Endothelial cell (in vitro differentiated cells): Measurements from ENCODE around the gene CDCP2. TPM values are rescaled to one million over a fixed set of nuclear protein-coding genes. Genes with fewer than 3 reads are reported as not detected.

Experiments
- DNase-seq: peaks from one replicate; pipeline ENCODE4 v3.0.0; 2021; ENCODE audit warnings: low spot score
- H3K27ac Mint-ChIP-seq: one replicate; pipeline ENCODE4 v1.8.0; 2021; ENCODE audit warnings: mixed read lengths, inconsistent platforms; ENCODE audit not compliant: unreplicated experiment
- H3K27me3 Mint-ChIP-seq: one replicate; pipeline ENCODE4 v1.8.0; 2021; ENCODE audit warnings: mild to moderate bottlenecking, moderate library complexity, mixed read lengths, inconsistent platforms; ENCODE audit not compliant: unreplicated experiment
- H3K36me3 Mint-ChIP-seq: one replicate; pipeline ENCODE4 v1.8.0; 2021; ENCODE audit warnings: mild to moderate bottlenecking, low read depth, mixed read lengths, inconsistent platforms; ENCODE audit not compliant: unreplicated experiment
- H3K4me1 Mint-ChIP-seq: one replicate; pipeline ENCODE4 v1.8.0; 2021; ENCODE audit warnings: mild to moderate bottlenecking, mixed read lengths, inconsistent platforms; ENCODE audit not compliant: unreplicated experiment
- H3K4me3 Mint-ChIP-seq: one replicate; pipeline ENCODE4 v1.8.0; 2021; ENCODE audit warnings: mild to moderate bottlenecking, mixed read lengths, inconsistent platforms; ENCODE audit not compliant: unreplicated experiment
- H3K9me3 Mint-ChIP-seq: one replicate; pipeline ENCODE4 v1.8.0; 2021; ENCODE audit warnings: mixed read lengths, inconsistent platforms; ENCODE audit not compliant: unreplicated experiment
- CTCF ChIP-seq: fragments of 200-600 bp; sonication (generic); IDR thresholded peaks from one replicate; pipeline ENCODE4 v1.5.0; 2021; ENCODE audit warnings: antibody characterized with exemption; ENCODE audit not compliant: unreplicated experiment
- total RNA-seq: library from RNA; stranded (reverse); fragmentation: NEBNext Ultra II Directional; extraction: Animal tissue kit (Norgen Biotek cat#: 25700); gene quantifications from one replicate; pipeline ENCODE4 v1.2.1, GENCODE V29; 2021; ENCODE audit not compliant: unreplicated experiment

The CDCP2 gene
- total RNA-seq, 1 donor from 2014 or later = 0.36 TPM

- no peak overlapping the region for H3K27ac Mint-ChIP-seq
- no peaks in the 10 kb centered on the region for H3K9me3 Mint-ChIP-seq
- no peak for TF ChIP-seq CTCF
- no peak for DNase-seq
- no peaks in the 10 kb centered on the region for H3K36me3 Mint-ChIP-seq
- H3K4me1 Mint-ChIP-seq = peaks cover 12% of the 10 kb centered on the region
- no peaks in the 10 kb centered on the region for H3K27me3 Mint-ChIP-seq
- H3K4me3 Mint-ChIP-seq = no peak overlapping the region
Observed at GRCh38 chr1:54149734-54150133, 3.1 kb downstream of the CDCP2 start.

GRCh38 chr1:54144366-54144765, 8.4 kb downstream of the CDCP2 start:
- H3K4me1 Mint-ChIP-seq = peaks cover 2% of the 10 kb centered on the region
- H3K27ac Mint-ChIP-seq = no peak overlapping the region
- H3K36me3 Mint-ChIP-seq = peaks cover 4% of the 10 kb centered on the region

DNA sequence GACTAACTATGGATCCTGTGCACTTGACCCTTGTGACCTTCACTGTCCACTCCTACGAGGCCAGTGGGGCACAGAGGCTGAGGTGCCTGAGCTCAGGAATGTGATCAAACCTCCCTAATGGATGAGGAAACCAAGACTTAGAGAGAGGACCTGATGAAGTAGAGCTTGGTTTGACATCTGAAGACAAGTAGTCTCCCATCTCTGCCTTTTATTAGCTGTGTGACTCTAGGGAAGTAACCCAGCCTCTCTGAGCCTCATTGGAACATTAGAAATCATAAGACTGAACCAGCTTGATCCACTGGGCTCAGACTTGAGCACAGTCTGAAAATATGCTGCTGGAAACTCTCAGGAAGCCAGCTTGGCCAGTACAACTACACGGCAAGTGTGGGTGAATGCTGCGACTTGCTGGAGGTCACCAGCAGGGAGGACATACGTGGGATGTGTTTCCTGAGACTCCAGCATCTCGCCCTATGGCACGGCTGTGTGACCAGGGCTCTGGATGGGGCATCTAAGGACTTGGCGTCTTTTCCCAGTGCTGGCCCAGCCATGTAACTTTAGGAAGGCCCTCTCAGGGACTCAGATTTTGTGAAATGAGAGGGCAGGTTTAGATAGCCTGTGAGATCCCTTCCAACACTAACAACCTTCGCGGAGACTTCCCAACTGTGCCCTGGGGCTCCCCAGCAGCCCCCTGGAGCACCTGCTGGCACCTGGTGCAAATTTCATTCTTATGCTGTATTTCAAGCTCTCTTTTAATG, 10.5 kb downstream of the CDCP2 start:
- DNase-seq = no peak
- Mint-ChIP-seq H3K4me1 (peaks cover 9% of the 10 kb centered on the region), H3K27ac (no peak overlapping the region), H3K9me3 (peaks cover 2% of the 10 kb centered on the region), H3K36me3 (peaks cover 7% of the 10 kb centered on the region), H3K4me3 (no peak overlapping the region), H3K27me3 (peaks cover 5% of the 10 kb centered on the region)
- no peak for TF ChIP-seq CTCF

More at GRCh38 chr1:54144366-54144765, 8.4 kb downstream of the CDCP2 start:
- no peak for DNase-seq
- peaks cover 5% of the 10 kb centered on the region for H3K27me3 Mint-ChIP-seq
- no peak overlapping the region for H3K4me3 Mint-ChIP-seq
- no peak for TF ChIP-seq CTCF
- no peaks in the 10 kb centered on the region for H3K9me3 Mint-ChIP-seq

DNA sequence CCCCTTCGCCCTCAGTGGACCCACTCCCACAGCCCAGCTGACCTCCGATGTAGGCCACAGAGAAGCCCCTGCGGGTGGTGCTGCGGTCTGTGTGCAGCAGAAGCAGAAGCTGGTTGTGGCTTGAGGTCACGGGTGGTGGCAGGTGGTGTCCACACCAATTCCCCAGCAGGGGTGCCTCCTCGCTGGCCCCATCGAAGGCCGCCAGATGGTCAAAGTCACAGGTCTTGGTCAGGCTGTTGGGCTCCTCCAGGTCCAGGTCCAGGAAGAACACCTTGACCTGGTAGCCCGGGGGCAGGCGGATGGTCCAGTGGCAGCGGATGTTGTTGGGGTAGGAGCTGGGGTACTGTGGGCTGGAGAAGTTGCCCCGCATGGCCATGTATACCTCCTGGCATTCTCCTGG, 13.1 kb downstream of the CDCP2 start:
- peaks cover 5% of the 10 kb centered on the region for H3K9me3 Mint-ChIP-seq
- DNase-seq = no peak
- no peak overlapping the region for H3K27ac Mint-ChIP-seq
- H3K27me3 Mint-ChIP-seq = peaks cover 9% of the 10 kb centered on the region
- peaks cover 19% of the 10 kb centered on the region for H3K4me1 Mint-ChIP-seq
- peaks cover 10% of the 10 kb centered on the region for H3K36me3 Mint-ChIP-seq
- no peak overlapping the region for H3K4me3 Mint-ChIP-seq
- no peak for TF ChIP-seq CTCF

GRCh38 chr1:54138994-54139393, 13.8 kb downstream of the CDCP2 start:
- H3K9me3 Mint-ChIP-seq = peaks cover 5% of the 10 kb centered on the region
- no peak overlapping the region for H3K27ac Mint-ChIP-seq
- no peak overlapping the region for H3K4me3 Mint-ChIP-seq
- H3K27me3 Mint-ChIP-seq = peaks cover 9% of the 10 kb centered on the region
- H3K36me3 Mint-ChIP-seq = peaks cover 10% of the 10 kb centered on the region
- no peak for DNase-seq
- H3K4me1 Mint-ChIP-seq = peaks cover 19% of the 10 kb centered on the region
- TF ChIP-seq CTCF = no peak
